Neural progenitor cell (in vitro differentiated cells): ENCODE results near the gene ENAH.

Experiments
- EZH2 ChIP-seq: fragments of 200-600 bp; sonication (generic); IDR thresholded peaks from 2 replicates; pipeline ENCODE4 v1.6.1; 2017; ENCODE audit warnings: antibody characterized with exemption, mild to moderate bottlenecking, moderate library complexity
- TF ChIP-seq, protein P1 (sequence below): fragments of 200-600 bp; sonication (generic); IDR thresholded peaks from 2 replicates; pipeline ENCODE4 v1.5.1; 2017; ENCODE audit warnings: antibody characterized with exemption, mild to moderate bottlenecking

DNA sequence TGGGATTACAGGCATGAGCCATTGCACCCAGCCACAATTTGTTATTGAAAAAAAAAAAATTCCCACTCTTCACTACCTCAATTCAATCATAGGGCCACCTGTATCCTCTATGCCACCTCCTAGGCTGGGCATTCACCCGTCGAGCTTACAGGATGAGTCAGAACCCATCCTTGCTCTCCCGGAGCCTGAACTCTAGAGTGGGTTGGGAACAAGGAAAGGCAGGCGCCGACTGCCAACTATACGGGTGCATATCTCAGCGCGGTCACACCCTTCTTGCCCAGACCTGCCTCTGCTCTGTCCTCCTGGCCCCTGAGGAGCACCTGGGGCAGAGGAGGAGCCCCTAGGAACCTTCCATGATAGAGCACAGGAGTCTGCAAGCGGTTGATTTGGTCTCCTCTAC is 203.7 kb downstream of the ENAH start:
- TF ChIP-seq, protein P1, sequence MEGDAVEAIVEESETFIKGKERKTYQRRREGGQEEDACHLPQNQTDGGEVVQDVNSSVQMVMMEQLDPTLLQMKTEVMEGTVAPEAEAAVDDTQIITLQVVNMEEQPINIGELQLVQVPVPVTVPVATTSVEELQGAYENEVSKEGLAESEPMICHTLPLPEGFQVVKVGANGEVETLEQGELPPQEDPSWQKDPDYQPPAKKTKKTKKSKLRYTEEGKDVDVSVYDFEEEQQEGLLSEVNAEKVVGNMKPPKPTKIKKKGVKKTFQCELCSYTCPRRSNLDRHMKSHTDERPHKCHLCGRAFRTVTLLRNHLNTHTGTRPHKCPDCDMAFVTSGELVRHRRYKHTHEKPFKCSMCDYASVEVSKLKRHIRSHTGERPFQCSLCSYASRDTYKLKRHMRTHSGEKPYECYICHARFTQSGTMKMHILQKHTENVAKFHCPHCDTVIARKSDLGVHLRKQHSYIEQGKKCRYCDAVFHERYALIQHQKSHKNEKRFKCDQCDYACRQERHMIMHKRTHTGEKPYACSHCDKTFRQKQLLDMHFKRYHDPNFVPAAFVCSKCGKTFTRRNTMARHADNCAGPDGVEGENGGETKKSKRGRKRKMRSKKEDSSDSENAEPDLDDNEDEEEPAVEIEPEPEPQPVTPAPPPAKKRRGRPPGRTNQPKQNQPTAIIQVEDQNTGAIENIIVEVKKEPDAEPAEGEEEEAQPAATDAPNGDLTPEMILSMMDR: no peak
- TF ChIP-seq EZH2: no peak
